Upper lobe of left lung (tissue), 6 donors: Measurements from ENCODE around the gene ASCC3. TPM values are rescaled to one million over a fixed set of nuclear protein-coding genes. Genes with fewer than 3 reads are reported as not detected.
"Not testable (repeated sequence)": the region's sequence is repeated elsewhere in the genome, so short reads cannot be mapped to it uniquely, and the experiment has no call there.

ENCODE experiments used
- ATAC-seq, 2 donors: fragments of 200-7000 bp; cut with Tn5 transposase; one replicate each; pipeline ENCODE4 v1.9.1; 2022; ENCODE audit warnings: mild to moderate bottlenecking in 2 of 2, moderate library complexity in 2 of 2; ENCODE audit not compliant: low FRiP score in 2 of 2
- DNase-seq, 2 donors: peaks; one replicate each; pipeline ENCODE4 v3.0.0-alpha.2; 2019 to 2020
- H3K27ac ChIP-seq, 4 donors: fragments of 200-600 bp; sonication (generic); one replicate each; pipeline ENCODE4 v1.5.1; 2016 to 2019
- H3K27me3 ChIP-seq, 4 donors: fragments of 200-600 bp; sonication (generic); one replicate each; pipeline ENCODE4 v1.5.1; 2017 to 2019
- H3K36me3 ChIP-seq, 4 donors: fragments of 200-600 bp; sonication (generic); one replicate each; pipeline ENCODE4 v1.5.1; 2016 to 2019
- H3K4me1 ChIP-seq, 4 donors: fragments of 200-600 bp; sonication (generic); one replicate each; pipeline ENCODE4 v1.5.1; 2018 to 2019
- H3K4me3 ChIP-seq, 4 donors: fragments of 200-600 bp; sonication (generic); one replicate each; pipeline ENCODE4 v1.5.1; 2017 to 2019; ENCODE audit warnings: mild to moderate bottlenecking in 2 of 4, moderate library complexity in 1 of 4
- H3K9me3 ChIP-seq, 4 donors: fragments of 200-600 bp; sonication (generic); one replicate each; pipeline ENCODE4 v1.5.1; 2018 to 2019
- EP300 ChIP-seq, 4 donors: sonication (generic); formaldehyde crosslinking; IDR thresholded peaks; one replicate each; pipeline ENCODE4 v1.5.1; 2017; ENCODE audit warnings: antibody characterized with exemption in 4 of 4, control low read depth in 2 of 4
- POLR2A ChIP-seq, 4 donors: fragments of 450-650 bp; IDR thresholded peaks; one replicate each; pipeline ENCODE4 v1.5.1; 2016 to 2017; ENCODE audit warnings: antibody characterized with exemption in 4 of 4, mild to moderate bottlenecking in 2 of 4
- POLR2AphosphoS5 ChIP-seq, 2 donors: sonication (generic); formaldehyde crosslinking; IDR thresholded peaks; one replicate each; pipeline ENCODE4 v1.5.1; 2017; ENCODE audit warnings: antibody characterized with exemption in 2 of 2
- WGBS, 2 donors: methylation state at CpG; one replicate each; pipeline ENCODE4 v1.1.5; 2017 to 2018; 5-methylcytosine and 5-hydroxymethylcytosine counted together
- total RNA-seq, 6 donors: library from RNA; depleted of rRNA in 4 of 6; stranded (reverse); fragments of >200 nt in 4 of 6; gene quantifications; one replicate each; pipeline versions ENCODE4 v1.1.0 to v1.2.1, GENCODE V29; 2016 to 2021
- TF ChIP-seq, protein P1 (sequence below), 6 experiments: fragments of 450-650 bp in 4 of 6; fragments of 200-600 bp in 2 of 6; sonication (generic) in 2 of 6; IDR thresholded peaks; one replicate each; pipeline ENCODE4 v1.5.1; 2016 to 2019; ENCODE audit warnings: antibody characterized with exemption in 6 of 6
- donor health status: DM: no; HTN: no; CAD: no; lungs with moderate emphysema.
- donor health status: DM: no; HTN: yes; CAD: no; lungs with severe emphysema.

Gene ASCC3
- total RNA-seq, 6 donors from 2014 or later: 18.4 to 52.2 (median 33.9) TPM

DNA sequence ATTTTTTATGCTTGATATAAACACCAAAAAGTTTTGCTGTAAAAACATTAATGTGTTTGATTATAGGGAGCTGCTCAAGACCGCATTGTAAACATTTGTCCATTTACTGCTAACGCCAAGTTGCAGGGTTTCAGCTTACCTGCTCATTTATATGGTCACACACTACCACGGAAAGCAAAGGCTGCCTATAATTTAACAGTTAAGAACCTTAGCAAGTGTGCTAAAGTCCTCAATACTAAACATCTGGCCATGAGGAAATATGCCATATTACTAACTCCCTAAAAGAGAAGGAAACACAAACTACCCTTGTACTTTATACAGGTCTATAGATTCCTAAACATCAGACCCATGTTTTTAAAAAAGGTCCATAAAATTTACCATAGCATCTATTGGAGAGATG, 129.5 kb downstream of the ASCC3 start:
- WGBS, 2 donors: 60 to 87% methylated on average over 3 of the region's 3 CpGs
- Histone ChIP-seq H3K4me1 (no peaks in the 10 kb centered on the region), H3K27ac (no peak overlapping the region), H3K9me3 (no peaks in the 10 kb centered on the region), H3K27me3 (no peaks in the 10 kb centered on the region), H3K36me3 (no peaks in the 10 kb centered on the region), H3K4me3 (no peak overlapping the region)
- DNase-seq: no peak
- no peak for ATAC-seq
- TF ChIP-seq POLR2A (IDR thresholded peaks at IDR 0.05) (no peak), POLR2AphosphoS5 (IDR thresholded peaks at IDR 0.05) (no peak), EP300 (IDR thresholded peaks at IDR 0.05) (no peak)
- TF ChIP-seq, protein P1, sequence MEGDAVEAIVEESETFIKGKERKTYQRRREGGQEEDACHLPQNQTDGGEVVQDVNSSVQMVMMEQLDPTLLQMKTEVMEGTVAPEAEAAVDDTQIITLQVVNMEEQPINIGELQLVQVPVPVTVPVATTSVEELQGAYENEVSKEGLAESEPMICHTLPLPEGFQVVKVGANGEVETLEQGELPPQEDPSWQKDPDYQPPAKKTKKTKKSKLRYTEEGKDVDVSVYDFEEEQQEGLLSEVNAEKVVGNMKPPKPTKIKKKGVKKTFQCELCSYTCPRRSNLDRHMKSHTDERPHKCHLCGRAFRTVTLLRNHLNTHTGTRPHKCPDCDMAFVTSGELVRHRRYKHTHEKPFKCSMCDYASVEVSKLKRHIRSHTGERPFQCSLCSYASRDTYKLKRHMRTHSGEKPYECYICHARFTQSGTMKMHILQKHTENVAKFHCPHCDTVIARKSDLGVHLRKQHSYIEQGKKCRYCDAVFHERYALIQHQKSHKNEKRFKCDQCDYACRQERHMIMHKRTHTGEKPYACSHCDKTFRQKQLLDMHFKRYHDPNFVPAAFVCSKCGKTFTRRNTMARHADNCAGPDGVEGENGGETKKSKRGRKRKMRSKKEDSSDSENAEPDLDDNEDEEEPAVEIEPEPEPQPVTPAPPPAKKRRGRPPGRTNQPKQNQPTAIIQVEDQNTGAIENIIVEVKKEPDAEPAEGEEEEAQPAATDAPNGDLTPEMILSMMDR (IDR thresholded peaks at IDR 0.05): no peak

DNA sequence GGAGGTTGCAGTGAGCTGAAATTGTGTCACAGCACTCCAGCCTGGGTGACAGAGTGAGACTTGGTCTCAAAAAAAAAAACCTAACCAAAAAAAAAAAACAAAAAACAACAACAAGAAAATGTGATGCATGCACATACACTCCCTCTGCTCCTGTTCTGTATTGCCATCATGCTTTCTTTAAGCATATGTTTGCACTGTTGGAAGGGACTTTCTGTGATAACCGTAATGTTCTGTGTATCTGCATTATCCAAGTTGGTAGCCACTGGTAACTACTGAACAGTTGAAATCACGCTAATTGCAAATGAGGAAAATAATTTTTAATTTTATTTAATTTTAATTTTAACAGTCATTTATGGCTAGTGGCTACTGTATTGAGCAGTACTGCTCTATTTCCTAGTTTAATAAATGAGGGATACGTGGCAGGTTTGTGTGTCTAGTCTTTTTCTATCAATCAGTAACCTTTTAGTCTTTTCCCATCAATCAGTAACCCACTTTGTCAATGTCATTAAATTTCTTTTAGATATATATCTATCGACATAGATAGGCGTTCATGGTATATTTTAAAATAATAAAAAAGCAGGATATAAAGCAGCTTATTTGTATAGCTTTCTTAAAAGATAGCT, 135.6 kb downstream of the ASCC3 start:
- Histone ChIP-seq H3K4me1 (no peaks in the 10 kb centered on the region), H3K36me3 (peaks cover 0 to 7% (median 3%) of the 10 kb centered on the region in 4 donors), H3K9me3 (no peaks in the 10 kb centered on the region), H3K4me3 (no peak overlapping the region), H3K27me3 (no peaks in the 10 kb centered on the region), H3K27ac (no peak overlapping the region)
- 93 to 94% methylated on average over 5 of the region's 5 CpGs for WGBS, 2 donors
- TF ChIP-seq POLR2A (IDR thresholded peaks at IDR 0.05): no peak
- TF ChIP-seq, protein P1 (IDR thresholded peaks at IDR 0.05): no peak
- TF ChIP-seq POLR2AphosphoS5 (IDR thresholded peaks at IDR 0.05): no peak
- no peak for TF ChIP-seq EP300 (IDR thresholded peaks at IDR 0.05)
- DNase-seq: no peak
- ATAC-seq: no peak

DNA sequence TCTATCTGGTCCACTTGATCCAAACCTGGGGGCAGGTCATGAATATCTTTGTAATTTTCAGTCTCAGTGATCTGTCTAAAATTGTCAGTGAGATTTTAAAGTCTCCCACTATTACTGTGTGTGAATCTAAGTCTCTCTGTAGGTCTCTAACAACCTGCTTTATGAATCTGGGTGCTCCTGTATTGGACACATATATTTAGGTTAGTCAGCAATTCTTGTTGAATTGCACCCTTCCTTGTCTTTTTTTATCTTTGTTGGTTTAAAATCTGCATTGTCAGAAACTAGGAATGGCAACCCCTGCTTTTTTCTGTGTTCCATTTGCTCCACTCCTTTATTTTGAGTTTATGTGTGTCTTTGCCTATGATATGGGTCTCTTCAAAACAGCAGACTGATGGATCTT, 140.7 kb downstream of the ASCC3 start:
- TF ChIP-seq EP300 (IDR thresholded peaks at IDR 0.05) (no peak), POLR2A (IDR thresholded peaks at IDR 0.05) (no peak), POLR2AphosphoS5 (IDR thresholded peaks at IDR 0.05) (no peak)
- TF ChIP-seq, protein P1 (IDR thresholded peaks at IDR 0.05): no peak
- no peak overlapping the region for H3K27ac ChIP-seq
- DNase-seq (no peak), ATAC-seq (no peak)
- no peaks in the 10 kb centered on the region for H3K4me1 ChIP-seq
- H3K9me3 ChIP-seq: no peaks in the 10 kb centered on the region
- no peak overlapping the region for H3K4me3 ChIP-seq
- H3K27me3 ChIP-seq: no peaks in the 10 kb centered on the region
- H3K36me3 ChIP-seq: peaks cover 0 to 7% (median 3%) of the 10 kb centered on the region in 4 donors

DNA sequence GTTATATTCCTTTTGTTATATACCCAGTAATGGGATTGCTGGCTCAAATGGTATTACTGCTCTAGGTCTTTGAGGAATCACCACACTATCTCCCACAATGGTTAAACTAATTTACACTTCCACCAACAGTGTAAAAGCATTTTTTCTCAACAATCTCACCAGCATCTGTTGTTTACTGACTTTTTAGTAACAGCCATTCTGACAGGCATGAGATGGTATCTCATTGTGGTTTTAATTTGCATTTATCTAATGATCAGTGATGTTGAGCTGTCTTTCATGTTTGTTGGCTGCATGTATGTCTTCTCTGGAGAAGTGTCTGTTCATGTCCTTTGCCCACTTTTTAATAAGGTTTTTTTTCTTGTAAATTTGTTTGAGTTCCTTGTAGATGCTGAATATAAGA, 143.4 kb downstream of the ASCC3 start:
- H3K9me3 ChIP-seq, H3K4me1 ChIP-seq, ATAC-seq, H3K27me3 ChIP-seq, H3K36me3 ChIP-seq, DNase-seq, H3K4me3 ChIP-seq, H3K27ac ChIP-seq: not testable (repeated sequence)

DNA sequence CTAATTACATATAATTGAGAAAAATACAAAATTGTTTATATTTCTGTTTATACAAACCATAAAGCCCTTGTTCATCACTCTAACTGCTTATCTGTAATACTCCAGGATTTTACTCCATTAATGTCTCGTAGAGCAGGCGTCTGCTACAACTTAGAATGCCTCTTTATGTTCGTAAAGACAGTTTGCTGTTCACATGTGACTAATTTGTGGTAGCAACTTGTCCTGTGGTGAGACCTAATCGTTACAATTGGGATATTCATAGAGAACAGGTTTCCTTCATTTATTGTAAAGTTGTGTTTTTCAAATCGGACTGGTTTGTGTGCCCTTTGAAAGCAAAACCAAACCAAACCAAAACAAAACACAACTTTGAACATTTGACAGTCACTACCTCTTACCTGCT, 149.7 kb downstream of the ASCC3 start:
- no peak for DNase-seq
- TF ChIP-seq, protein P1 (IDR thresholded peaks at IDR 0.05): no peak
- TF ChIP-seq POLR2A (IDR thresholded peaks at IDR 0.05): no peak
- TF ChIP-seq POLR2AphosphoS5 (IDR thresholded peaks at IDR 0.05): no peak
- no peak for TF ChIP-seq EP300 (IDR thresholded peaks at IDR 0.05)
- H3K4me3 ChIP-seq: no peak overlapping the region
- ATAC-seq: no peak
- no peaks in the 10 kb centered on the region for H3K4me1 ChIP-seq
- 87 to 96% methylated on average over 5 of the region's 5 CpGs for WGBS, 2 donors
- H3K9me3 ChIP-seq: no peaks in the 10 kb centered on the region
- no peak overlapping the region for H3K27ac ChIP-seq
- no peaks in the 10 kb centered on the region for H3K36me3 ChIP-seq
- no peaks in the 10 kb centered on the region for H3K27me3 ChIP-seq
